HepG2 (cell line): Measurements from ENCODE around the gene RPS27A. TPM values are rescaled to one million over a fixed set of nuclear protein-coding genes. Genes with fewer than 3 reads are reported as not detected.

Experiments used
- ARID3A ChIP-seq: IDR thresholded peaks from 2 replicates; pipeline ENCODE4 v1.6.1; 2012; ENCODE audit warnings: low read depth, low read length, improper control_type of control experiment
- ARID5B ChIP-seq: IDR thresholded peaks from 2 replicates; pipeline ENCODE4 v1.4.0; 2020; ENCODE audit warnings: mild to moderate bottlenecking, missing genetic modification reagents
- ATF4 ChIP-seq, 2 experiments: fragments of 450-650 bp in 1 of 2; sonication (generic) in 1 of 2; formaldehyde crosslinking; IDR thresholded peaks; 2 replicates each; pipeline versions ENCODE4 v1.5.0 to v1.8.0; 2020 to 2022; ENCODE audit warnings: mild to moderate bottlenecking in 1 of 2, missing genetic modification reagents in 1 of 2
- BORCS8-MEF2B ChIP-seq: sonication (generic); formaldehyde crosslinking; IDR thresholded peaks from 2 replicates; pipeline ENCODE4 v1.8.0; 2022; ENCODE audit warnings: mild to moderate bottlenecking, missing genetic modification reagents
- CBFB ChIP-seq: sonication (generic); formaldehyde crosslinking; IDR thresholded peaks from 2 replicates; pipeline ENCODE4 v1.4.0; 2020; ENCODE audit warnings: missing genetic modification reagents
- ESRRA ChIP-seq: sonication (generic); formaldehyde crosslinking; IDR thresholded peaks from 2 replicates; pipeline ENCODE4 v1.5.1; 2020; ENCODE audit warnings: mild to moderate bottlenecking, low read depth, missing genetic modification reagents
- HNRNPK ChIP-seq: fragments of 200-400 bp; formaldehyde crosslinking; IDR thresholded peaks from 2 replicates; pipeline ENCODE4 v1.6.1; 2018; ENCODE audit warnings: low read length, low read depth, moderate library complexity, mild to moderate bottlenecking; ENCODE audit not compliant: poor library complexity, severe bottlenecking
- NFE2L2 ChIP-seq: fragments of 150-350 bp; IDR thresholded peaks from 2 replicates; pipeline ENCODE4 v1.6.1; 2014; ENCODE audit warnings: low read length
- REST ChIP-seq, 2 experiments: IDR thresholded peaks; 2 replicates each; pipeline ENCODE4 v1.6.1; 2011 to 2012; ENCODE audit warnings: low read length in 2 of 2, borderline replicate concordance in 1 of 2, low read depth in 1 of 2, mild to moderate bottlenecking in 1 of 2, moderate library complexity in 1 of 2
- TBX3 ChIP-seq: fragments of 450-650 bp; IDR thresholded peaks from 2 replicates; pipeline ENCODE4 v1.6.1; 2017; ENCODE audit warnings: antibody characterized with exemption, mild to moderate bottlenecking, inconsistent platforms, borderline replicate concordance
- TCF7 ChIP-seq: sonication (generic); IDR thresholded peaks from 2 replicates; pipeline ENCODE4 v1.6.1; 2016; ENCODE audit warnings: antibody characterized with exemption, low read depth
- ZFP37 ChIP-seq: sonication (generic); formaldehyde crosslinking; IDR thresholded peaks from 2 replicates; pipeline ENCODE4 v1.4.0; 2020; ENCODE audit warnings: missing genetic modification reagents, borderline replicate concordance
- ZNF383 ChIP-seq: sonication (generic); formaldehyde crosslinking; IDR thresholded peaks from 2 replicates; pipeline ENCODE4 v1.4.0; 2020; ENCODE audit warnings: missing genetic modification reagents, mild to moderate bottlenecking, borderline replicate concordance
- ZNF441 ChIP-seq: sonication (generic); formaldehyde crosslinking; IDR thresholded peaks from 2 replicates; pipeline ENCODE4 v1.7.0; 2021; ENCODE audit warnings: missing genetic modification reagents, borderline replicate concordance
- ZNF672 ChIP-seq: sonication (generic); formaldehyde crosslinking; IDR thresholded peaks from 2 replicates; pipeline ENCODE4 v1.8.1; 2022; ENCODE audit warnings: missing genetic modification reagents
- ZXDC ChIP-seq: sonication (generic); formaldehyde crosslinking; IDR thresholded peaks from 2 replicates; pipeline ENCODE4 v1.5.0; 2020; ENCODE audit warnings: mild to moderate bottlenecking, missing genetic modification reagents
- polyA plus RNA-seq, 8 experiments: library from polyadenylated mRNA; depleted of rRNA in 3 of 8; stranded (reverse) in 7 of 8; unstranded in 1 of 8; fragments of >200 nt; fragmentation: Illumina TruSeq in 4 of 8; extraction: Trizol in 4 of 8; gene quantifications; 2 replicates each; pipeline versions ENCODE4 v1.2.1 to v1.2.3, GENCODE V29; 2011 to 2016; ENCODE audit warnings: low read depth in 4 of 8, missing spikeins in 1 of 8, mixed read lengths in 1 of 8; ENCODE audit not compliant: insufficient read depth in 1 of 8
- total RNA-seq, 5 experiments: library from RNA; depleted of rRNA; stranded (reverse); fragments of >200 nt; fragmentation: Illumina TruSeq; extraction: Trizol; gene quantifications; 2 replicates each; pipeline ENCODE4 v1.2.3, GENCODE V29; 2016; ENCODE audit warnings: low read depth in 1 of 5

The RPS27A gene
- total and polyA plus RNA-seq, 2 of the 13 experiments (the other 11 are each of a cell fraction or from before 2014, with no cell fraction given), result 2,779 to 3,269 TPM

- TF ChIP-seq REST (IDR thresholded peaks at IDR 0.05; ENCODE audit: borderline replicate concordance in 1 of 2, low read depth in 1 of 2, low read length in 2 of 2) (no peak), TBX3 (peak; percentile 76; the same call in 1 of the 2 replicates), ATF4 (CRISPR knock-in tag; IDR thresholded peaks at IDR 0.05) (no peak), ARID3A (peak; percentile 71), HNRNPK (no peak), ZNF672 (no peak), NFE2L2 (no peak), TCF7 (peak; percentile 79), ZXDC (no peak), BORCS8-MEF2B (CRISPR knock-in tag) (no peak), ZNF441 (CRISPR knock-in tag) (no peak), ARID5B (CRISPR knock-in tag) (peak; percentile 82), ZNF383 (CRISPR knock-in tag) (no peak), CBFB (CRISPR knock-in tag) (no peak), ESRRA (CRISPR knock-in tag) (no peak), ZFP37 (CRISPR knock-in tag) (no peak)
Observed at GRCh38 chr2:55239656-55240222, 7.3 kb downstream of the RPS27A start (continued).
